Left lung (tissue), 10 donors: ENCODE data around the gene EYA2. TPM values are rescaled to one million over a fixed set of nuclear protein-coding genes. Genes with fewer than 3 reads are reported as not detected.

ENCODE experiments used
- ATAC-seq: fragments of 200-7000 bp; cut with Tn5 transposase; one replicate; pipeline ENCODE4 v1.9.1; 2020; ENCODE audit warnings: moderate library complexity
- DNase-seq, 4 donors: peaks; one replicate each; pipeline ENCODE4 v3.0.0-alpha.2; 2013 to 2020
- H3K27ac ChIP-seq, 2 donors: fragments of 200-600 bp; sonication (generic) in 1 of 2; one replicate each; pipeline versions ENCODE4 v1.5.0 to v1.8.0; 2020 to 2021
- H3K27me3 ChIP-seq, 2 donors: fragments of 200-600 bp; sonication (generic) in 1 of 2; one replicate each; pipeline versions ENCODE4 v1.5.0 to v1.8.0; 2020 to 2021
- H3K36me3 ChIP-seq, 2 donors: fragments of 200-600 bp; sonication (generic) in 1 of 2; one replicate each; pipeline versions ENCODE4 v1.5.0 to v1.8.0; 2020 to 2021
- H3K4me1 ChIP-seq, 2 donors: fragments of 200-600 bp; one replicate each; pipeline ENCODE4 v1.8.0; 2021
- H3K4me3 ChIP-seq, 2 donors: fragments of 200-600 bp; sonication (generic) in 1 of 2; one replicate each; pipeline versions ENCODE4 v1.5.0 to v1.8.0; 2020 to 2021; ENCODE audit warnings: mild to moderate bottlenecking in 1 of 2
- H3K9me3 ChIP-seq, 2 donors: fragments of 200-600 bp; sonication (generic) in 1 of 2; one replicate each; pipeline versions ENCODE4 v1.5.0 to v1.8.0; 2020 to 2021
- CTCF ChIP-seq, 2 donors: fragments of 200-600 bp; sonication (generic) in 1 of 2; IDR thresholded peaks; one replicate each; pipeline versions ENCODE4 v1.5.0 to v1.8.0; 2021; ENCODE audit warnings: antibody characterized with exemption in 2 of 2
- intact Hi-C, 2 donors: fragments of 100-400 bp; cut with DNase I; formaldehyde crosslinking; loops; one replicate each; pipeline versions ENCODE4 v1.11.2 to v1.14.2; 2022
- polyA plus RNA-seq, 6 donors: library from polyadenylated mRNA; unstranded; fragments of 120-200 nt; gene quantifications; one replicate each; pipeline ENCODE4 v1.2.1, GENCODE V29; 2013; ENCODE audit not compliant: insufficient read length in 6 of 6
- total RNA-seq, 2 donors: library from RNA; stranded (reverse); fragmentation: NEBNext Ultra II Directional; extraction: Animal tissue kit (Norgen Biotek cat#: 25700); gene quantifications; one replicate each; pipeline ENCODE4 v1.2.1, GENCODE V29; 2021
- donor health status: DM: no; HTN: yes; CAD: no.
- donor health status: DM: no; HTN: no; CAD: no.

The EYA2 gene
- total and polyA plus RNA-seq, 8 donors, result 0.77 to 2.3 (median 1.2) TPM

- peaks cover 0 to 4% of the 10 kb centered on the region in 2 donors for H3K9me3 ChIP-seq
- ATAC-seq (no peak), DNase-seq (no peak)
- intact Hi-C loops, result no loop called here
- peaks cover 0 to 4% of the 10 kb centered on the region in 2 donors for H3K27me3 ChIP-seq
- no peak overlapping the region for H3K4me3 ChIP-seq
- H3K4me1 ChIP-seq, result no peaks in the 10 kb centered on the region
- H3K36me3 ChIP-seq, result no peaks in the 10 kb centered on the region
- TF ChIP-seq CTCF (IDR thresholded peaks at IDR 0.05), result no peak
- H3K27ac ChIP-seq, result no peak overlapping the region
Measured at GRCh38 chr20:46850896-46851295, 43.7 kb upstream of the EYA2 start.

- no peak for TF ChIP-seq CTCF (IDR thresholded peaks at IDR 0.05)
- intact Hi-C loops, result no loop called here
Measured at GRCh38 chr20:46851746-46852145, 42.9 kb upstream of the EYA2 start.

GRCh38 chr20:46852313-46852712 is 42.3 kb upstream of the EYA2 start:
- H3K4me1 ChIP-seq, result no peaks in the 10 kb centered on the region
- intact Hi-C loops, result no loop called here
- H3K27me3 ChIP-seq, result peaks cover 0 to 4% of the 10 kb centered on the region in 2 donors
- TF ChIP-seq CTCF (IDR thresholded peaks at IDR 0.05), result no peak
- ATAC-seq (no peak), DNase-seq (no peak)
- H3K4me3 ChIP-seq, result no peak overlapping the region
- peaks cover 0 to 4% of the 10 kb centered on the region in 2 donors for H3K9me3 ChIP-seq
- no peak overlapping the region for H3K27ac ChIP-seq
- no peaks in the 10 kb centered on the region for H3K36me3 ChIP-seq

More at GRCh38 chr20:46851746-46852145, 42.9 kb upstream of the EYA2 start:
- peaks cover 0 to 4% of the 10 kb centered on the region in 2 donors for H3K27me3 ChIP-seq
- H3K4me3 ChIP-seq, result no peak overlapping the region
- no peaks in the 10 kb centered on the region for H3K4me1 ChIP-seq
- H3K36me3 ChIP-seq, result no peaks in the 10 kb centered on the region
- no peak for DNase-seq
- ATAC-seq, result no peak
- H3K9me3 ChIP-seq, result peaks cover 0 to 4% of the 10 kb centered on the region in 2 donors
- no peak overlapping the region for H3K27ac ChIP-seq

- no peaks in the 10 kb centered on the region for H3K36me3 ChIP-seq
- intact Hi-C loops, result no loop called here
- H3K9me3 ChIP-seq, result no peaks in the 10 kb centered on the region
- no peak for TF ChIP-seq CTCF (IDR thresholded peaks at IDR 0.05)
- H3K4me1 ChIP-seq, result no peaks in the 10 kb centered on the region
- DNase-seq (no peak), ATAC-seq (no peak)
- H3K27me3 ChIP-seq, result peaks cover 0 to 4% of the 10 kb centered on the region in 2 donors
- H3K4me3 ChIP-seq, result no peak overlapping the region
- H3K27ac ChIP-seq, result no peak overlapping the region
Measured at GRCh38 chr20:46853926-46854325, 40.7 kb upstream of the EYA2 start.

GRCh38 chr20:46857061-46857831 is 37.4 kb upstream of the EYA2 start:
- Histone ChIP-seq H3K4me3 (no peak overlapping the region), H3K9me3 (peaks cover 0 to 3% of the 10 kb centered on the region in 2 donors), H3K36me3 (no peaks in the 10 kb centered on the region), H3K4me1 (no peaks in the 10 kb centered on the region), H3K27ac (no peak overlapping the region), H3K27me3 (peaks cover 0 to under 1% of the 10 kb centered on the region in 2 donors)
- DNase-seq (no peak), ATAC-seq (no peak)
- intact Hi-C loops, result no loop called here
- no peak for TF ChIP-seq CTCF (IDR thresholded peaks at IDR 0.05)
